Hematopoietic multipotent progenitor cell (in vitro differentiated cells): ENCODE data around the gene TMEM266. TPM values are rescaled to one million over a fixed set of nuclear protein-coding genes. Genes with fewer than 3 reads are reported as not detected.

Experiments
- DNase-seq, 3 donors: peaks; one replicate each; pipeline ENCODE4 v3.0.0-alpha.2; 2011 to 2015; ENCODE audit warnings: low read depth in 2 of 3, low spot score in 2 of 3
- total RNA-seq: library from RNA; depleted of rRNA; stranded (reverse); fragments of >200 nt; gene quantifications from one replicate; pipeline ENCODE4 v1.2.3, GENCODE V29; 2012

The TMEM266 gene
- total RNA-seq, 1 donor: not detected

- no peak for DNase-seq
Measured at GRCh38 chr15:76159282-76159681, 99.5 kb downstream of the TMEM266 start.

GRCh38 chr15:76160426-76161152 lies 100.8 kb downstream of the TMEM266 start:
- no peak for DNase-seq

- no peak for DNase-seq
Measured at GRCh38 chr15:76161153-76162035, 101.6 kb downstream of the TMEM266 start.

- no peak for DNase-seq
Measured at GRCh38 chr15:76162036-76162398, 102.2 kb downstream of the TMEM266 start.

- no peak for DNase-seq
Measured at GRCh38 chr15:76162784-76163456, 103.1 kb downstream of the TMEM266 start.

- no peak for DNase-seq
Measured at GRCh38 chr15:76163457-76164295, 103.9 kb downstream of the TMEM266 start.

GRCh38 chr15:76164602-76165001 lies 104.8 kb downstream of the TMEM266 start:
- no peak for DNase-seq

- no peak for DNase-seq
Measured at GRCh38 chr15:76165951-76166350, 106.2 kb downstream of the TMEM266 start.

GRCh38 chr15:76168237-76168984 lies 108.6 kb downstream of the TMEM266 start:
- no peak for DNase-seq

GRCh38 chr15:76169018-76169417 lies 109.2 kb downstream of the TMEM266 start:
- no peak for DNase-seq

- DNase-seq: no peak
Measured at GRCh38 chr15:76169911-76170800, 110.4 kb downstream of the TMEM266 start.

GRCh38 chr15:76172782-76173181 lies 113.0 kb downstream of the TMEM266 start:
- DNase-seq: no peak

GRCh38 chr15:76173317-76173834 lies 113.6 kb downstream of the TMEM266 start:
- DNase-seq: no peak

GRCh38 chr15:76174654-76175053 lies 114.9 kb downstream of the TMEM266 start:
- no peak for DNase-seq

GRCh38 chr15:76175442-76175841 lies 115.7 kb downstream of the TMEM266 start:
- DNase-seq: no peak

- no peak for DNase-seq
Measured at GRCh38 chr15:76176059-76176458, 116.3 kb downstream of the TMEM266 start.

- DNase-seq: no peak
Measured at GRCh38 chr15:76176487-76177085, 116.8 kb downstream of the TMEM266 start.

GRCh38 chr15:76177491-76178040 lies 117.8 kb downstream of the TMEM266 start:
- DNase-seq: no peak
